ENCODE measurements around the gene CBR3.
"Not testable (repeated sequence)": the region's sequence is repeated elsewhere in the genome, so short reads cannot be mapped to it uniquely, and the experiment has no call there.

CBR3 gene

GRCh38 chr21:36132696-36133095 lies 2.2 kb upstream of the CBR3 start:
- TF ChIP-seq CTCF (IDR thresholded peaks at IDR 0.05; ENCODE audit: low read depth, low read length): no peak
- H3K36me3 ChIP-seq: no peaks in the 10 kb centered on the region
- H3K9me3 ChIP-seq: no peaks in the 10 kb centered on the region
- no peak overlapping the region for H3K4me3 ChIP-seq (ENCODE audit: low read depth, low read length)
- H3K4me1 ChIP-seq: no peaks in the 10 kb centered on the region
- H3K27me3 ChIP-seq: peaks cover 49% of the 10 kb centered on the region
- no peak for DNase-seq

- TF ChIP-seq CTCF (IDR thresholded peaks at IDR 0.05; ENCODE audit: low read depth, low read length): no peak
- peak; percentile 39 for DNase-seq
- H3K4me1 ChIP-seq: no peaks in the 10 kb centered on the region
- H3K4me3 ChIP-seq (ENCODE audit: low read depth, low read length): peak overlapping the region; percentile 55
- H3K9me3 ChIP-seq: no peaks in the 10 kb centered on the region
- no peaks in the 10 kb centered on the region for H3K36me3 ChIP-seq
- H3K27me3 ChIP-seq: peaks cover 53% of the 10 kb centered on the region
Observed at GRCh38 chr21:36135391-36136102, 668 bp downstream of the CBR3 start.

GRCh38 chr21:36139791-36140190 lies 4.9 kb downstream of the CBR3 start:
- DNase-seq, H3K9me3 ChIP-seq: not testable (repeated sequence)

GRCh38 chr21:36141513-36141925 lies 6.6 kb downstream of the CBR3 start:
- Histone ChIP-seq H3K9me3 (no peaks in the 10 kb centered on the region; the same call in 1 of the 2 replicates), H3K36me3 (no peaks in the 10 kb centered on the region), H3K4me1 (no peaks in the 10 kb centered on the region), H3K27me3 (peaks cover 15% of the 10 kb centered on the region), H3K4me3 (ENCODE audit: low read depth, low read length) (no peak overlapping the region)
- DNase-seq: peak; percentile 85
- peak; percentile 92 for TF ChIP-seq CTCF (IDR thresholded peaks at IDR 0.05; ENCODE audit: low read depth, low read length)

More at GRCh38 chr21:36139791-36140190, 4.9 kb downstream of the CBR3 start:
- H3K27me3 ChIP-seq: peaks cover 32% of the 10 kb centered on the region
- not testable (repeated sequence) for H3K4me3 ChIP-seq (ENCODE audit: low read depth, low read length); H3K4me1 ChIP-seq; H3K36me3 ChIP-seq

- not testable (repeated sequence) for H3K27me3 ChIP-seq; H3K36me3 ChIP-seq; H3K4me3 ChIP-seq (ENCODE audit: low read depth, low read length); H3K4me1 ChIP-seq; H3K9me3 ChIP-seq; DNase-seq
Observed at GRCh38 chr21:36144233-36144632, 9.4 kb downstream of the CBR3 start.

GRCh38 chr21:36145259-36145658 lies 10.4 kb downstream of the CBR3 start:
- TF ChIP-seq CTCF (IDR thresholded peaks at IDR 0.05; ENCODE audit: low read depth, low read length): no peak
- H3K4me3 ChIP-seq (ENCODE audit: low read depth, low read length): no peak overlapping the region
- no peak for DNase-seq
- no peaks in the 10 kb centered on the region for H3K4me1 ChIP-seq
- H3K27me3 ChIP-seq: no peaks in the 10 kb centered on the region
- H3K9me3 ChIP-seq: no peaks in the 10 kb centered on the region; the same call in 1 of the 2 replicates
- H3K36me3 ChIP-seq: no peaks in the 10 kb centered on the region

- no peak overlapping the region for H3K4me3 ChIP-seq (ENCODE audit: low read depth, low read length)
- no peaks in the 10 kb centered on the region for H3K4me1 ChIP-seq
- DNase-seq: no peak
- H3K27me3 ChIP-seq: no peaks in the 10 kb centered on the region
- no peaks in the 10 kb centered on the region for H3K36me3 ChIP-seq
- H3K9me3 ChIP-seq: no peaks in the 10 kb centered on the region; the same call in 1 of the 2 replicates
- no peak for TF ChIP-seq CTCF (IDR thresholded peaks at IDR 0.05; ENCODE audit: low read depth, low read length)
Observed at GRCh38 chr21:36147911-36148310, 13.0 kb downstream of the CBR3 start.
